UCSD-AML1 (cell line): ENCODE results near the gene ALDOA.
"Not testable (repeated sequence)": the region's sequence is repeated elsewhere in the genome, so short reads cannot be mapped to it uniquely, and the experiment has no call there.

Source experiments
- DNase-seq: peaks from one replicate; lab custom pipeline; 2025; ENCODE audit not compliant: unreplicated experiment; lab: John Stamatoyannopoulos, UW

Gene ALDOA

GRCh38 chr16:30114411-30114810 is 48.9 kb downstream of the ALDOA start:
- no peak for DNase-seq

- DNase-seq: not testable (repeated sequence)
These were observed 49.3 kb downstream of the ALDOA start for GRCh38 chr16:30114833-30115232.

- no peak for DNase-seq
These were observed 49.7 kb downstream of the ALDOA start for GRCh38 chr16:30115238-30115637.

GRCh38 chr16:30116291-30117207 is 51.0 kb downstream of the ALDOA start:
- DNase-seq: no peak

GRCh38 chr16:30117768-30118167 is 52.2 kb downstream of the ALDOA start:
- no peak for DNase-seq

GRCh38 chr16:30119428-30119827 is 53.9 kb downstream of the ALDOA start:
- no peak for DNase-seq
